ENCODE results near the gene RRAGD. TPM values are rescaled to one million over a fixed set of nuclear protein-coding genes. Genes with fewer than 3 reads are reported as not detected.

The RRAGD gene
- total RNA-seq, 1 donor from 2014 or later = 5.4 TPM

GRCh38 chr6:89381031-89381430 is 31.0 kb downstream of the RRAGD start:
- ATAC-seq (ENCODE audit: low read depth) (no peak), DNase-seq (no peak)
- POLR2A ChIA-PET = no interaction called here
- no peak for TF ChIP-seq CTCF (IDR thresholded peaks at IDR 0.05)
- no peak overlapping the region for H3K27ac Mint-ChIP-seq
- H3K9me3 Mint-ChIP-seq = no peaks in the 10 kb centered on the region
- CTCF ChIA-PET = interaction anchor here (0.8 to 1.7 kb wide), 2 partner anchors 9 to 19 kb away, joined by 3 to 6 read pairs; no protein-coding TSS in a partner anchor
- H3K27me3 Mint-ChIP-seq = peaks cover 2% of the 10 kb centered on the region
- H3K4me3 Mint-ChIP-seq = no peak overlapping the region
- H3K36me3 Mint-ChIP-seq (ENCODE audit: low read depth) = no peaks in the 10 kb centered on the region
- peaks cover 6% of the 10 kb centered on the region for H3K4me1 Mint-ChIP-seq
- intact Hi-C loops (cut with micrococcal nuclease) = no loop called here

GRCh38 chr6:89379281-89379680 is 32.8 kb downstream of the RRAGD start:
- CTCF ChIA-PET = interaction anchor here (0.7 to 1.1 kb wide), 4 partner anchors 11 to 393 kb away, joined by 3 to 4 read pairs (median 3); no protein-coding TSS in a partner anchor

GRCh38 chr6:89378628-89379027 is 33.4 kb downstream of the RRAGD start:
- DNase-seq (no peak), ATAC-seq (ENCODE audit: low read depth) (no peak)
- H3K4me3 Mint-ChIP-seq = no peak overlapping the region
- ChIA-PET CTCF (interaction anchor here (0.8 to 1.1 kb wide), 2 partner anchors 10 to 54 kb away, joined by 3 read pairs; no protein-coding TSS in a partner anchor), POLR2A (interaction anchor here (0.7 kb wide), 2 partner anchors 9 to 14 kb away, joined by 3 read pairs; no protein-coding TSS in a partner anchor)
- H3K27ac Mint-ChIP-seq = no peak overlapping the region
- peaks cover 2% of the 10 kb centered on the region for H3K27me3 Mint-ChIP-seq
- no peak for TF ChIP-seq CTCF (IDR thresholded peaks at IDR 0.05)
- no peaks in the 10 kb centered on the region for H3K36me3 Mint-ChIP-seq (ENCODE audit: low read depth)
- no peaks in the 10 kb centered on the region for H3K9me3 Mint-ChIP-seq
- peaks cover 18% of the 10 kb centered on the region for H3K4me1 Mint-ChIP-seq
- intact Hi-C loops (cut with micrococcal nuclease) = loop anchor here (10.0 kb wide), 1 partner anchor 1096 kb away; no protein-coding TSS in a partner anchor

More at GRCh38 chr6:89379281-89379680, 32.8 kb downstream of the RRAGD start:
- no peak for TF ChIP-seq CTCF (IDR thresholded peaks at IDR 0.05)
- peaks cover 2% of the 10 kb centered on the region for H3K27me3 Mint-ChIP-seq
- no peak overlapping the region for H3K4me3 Mint-ChIP-seq
- H3K36me3 Mint-ChIP-seq (ENCODE audit: low read depth) = no peaks in the 10 kb centered on the region
- no peak overlapping the region for H3K27ac Mint-ChIP-seq
- H3K9me3 Mint-ChIP-seq = no peaks in the 10 kb centered on the region
- intact Hi-C loops (cut with micrococcal nuclease) = loop anchor here (10.0 kb wide), 1 partner anchor 1096 kb away; no protein-coding TSS in a partner anchor
- ATAC-seq (ENCODE audit: low read depth) = no peak
- POLR2A ChIA-PET = no interaction called here
- peaks cover 18% of the 10 kb centered on the region for H3K4me1 Mint-ChIP-seq
- DNase-seq = no peak

- peaks cover 31% of the 10 kb centered on the region for H3K4me1 Mint-ChIP-seq
- H3K27me3 Mint-ChIP-seq = peaks cover 2% of the 10 kb centered on the region
- POLR2A ChIA-PET = interaction anchor here (0.5 to 1.4 kb wide), 3 partner anchors 23 to 294 kb away, joined by 3 to 5 read pairs (median 5); partner anchors contain the start of gene UBE2J1
- no peaks in the 10 kb centered on the region for H3K9me3 Mint-ChIP-seq
- ATAC-seq (ENCODE audit: low read depth) (peak; percentile 70), DNase-seq (no peak)
- no peak overlapping the region for H3K4me3 Mint-ChIP-seq
- no peak for TF ChIP-seq CTCF (IDR thresholded peaks at IDR 0.05)
- H3K27ac Mint-ChIP-seq = peak overlapping the region; percentile 18
- CTCF ChIA-PET = interaction anchor here (0.6 to 1.5 kb wide), 6 partner anchors 9 to 393 kb away, joined by 3 to 7 read pairs (median 4); no protein-coding TSS in a partner anchor
- intact Hi-C loops (cut with micrococcal nuclease) = loop anchor here (10.0 kb wide), 1 partner anchor 1099 kb away; no protein-coding TSS in a partner anchor
- no peaks in the 10 kb centered on the region for H3K36me3 Mint-ChIP-seq (ENCODE audit: low read depth)
Measured at GRCh38 chr6:89375427-89376267, 36.4 kb downstream of the RRAGD start.

- no peak for DNase-seq
- Mint-ChIP-seq H3K4me1 (peaks cover 41% of the 10 kb centered on the region), H3K36me3 (ENCODE audit: low read depth) (no peaks in the 10 kb centered on the region), H3K27ac (no peak overlapping the region), H3K4me3 (no peak overlapping the region), H3K27me3 (no peaks in the 10 kb centered on the region), H3K9me3 (no peaks in the 10 kb centered on the region)
- intact Hi-C loops (cut with micrococcal nuclease) = loop anchor here (1.0 to 10.0 kb wide), 7 partner anchors 15 to 1102 kb away; partner anchors contain the start of gene ANKRD6
- ChIA-PET CTCF (interaction anchor here (0.6 to 2.7 kb wide), 29 partner anchors 8 to 390 kb away, joined by 3 to 64 read pairs (median 4); partner anchors contain the start of genes ANKRD6, PM20D2, RRAGD and UBE2J1), POLR2A (interaction anchor here (0.7 to 1.9 kb wide), 9 partner anchors 15 to 409 kb away, joined by 3 to 20 read pairs (median 4); partner anchors contain the start of genes PNRC1, RNGTT and UBE2J1)
- no peak for TF ChIP-seq CTCF (IDR thresholded peaks at IDR 0.05)
- ATAC-seq (ENCODE audit: low read depth) = no peak
Measured at GRCh38 chr6:89372506-89372901, 39.6 kb downstream of the RRAGD start.
